ENCODE results near the gene KIAA1549. TPM values are rescaled to one million over a fixed set of nuclear protein-coding genes. Genes with fewer than 3 reads are reported as not detected.
"Not testable (repeated sequence)": the region's sequence is repeated elsewhere in the genome, so short reads cannot be mapped to it uniquely, and the experiment has no call there.

Gene KIAA1549
- total and polyA plus RNA-seq, 4 donors: 0.83 to 5.8 (median 3.6) TPM

DNA sequence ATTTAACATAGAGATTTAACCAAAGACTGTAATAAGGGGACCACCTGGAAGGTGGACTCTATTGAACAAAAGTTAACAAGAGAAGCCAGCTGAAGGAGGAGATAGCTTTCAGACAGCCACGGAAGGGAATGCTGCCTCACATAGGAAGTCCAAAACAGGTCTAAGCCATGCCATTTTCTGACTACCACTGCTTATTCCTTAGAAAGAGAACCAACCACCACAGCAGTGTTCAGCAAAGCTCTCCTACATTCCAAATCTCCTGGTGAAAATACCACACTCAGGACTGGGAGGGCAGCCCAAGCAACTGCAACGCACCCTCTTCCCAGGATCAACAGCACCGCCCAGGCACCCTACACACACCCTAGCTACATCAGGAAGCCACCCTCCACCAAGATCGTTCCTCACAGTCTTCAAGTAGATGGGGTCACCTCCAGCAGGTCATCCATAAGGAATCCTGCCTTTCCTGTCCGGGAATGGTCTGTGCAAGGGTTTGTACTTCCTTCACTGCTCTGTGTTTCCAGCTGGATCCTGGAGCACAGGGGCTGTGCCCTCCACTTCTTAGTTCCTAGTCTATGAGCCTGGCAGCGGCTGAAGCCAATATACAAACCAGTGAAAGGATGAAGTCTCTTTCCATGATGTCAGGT, 2.5 kb downstream of the KIAA1549 start:
- Histone ChIP-seq H3K36me3 (ENCODE audit: control insufficient read depth in 4 of 4, insufficient read depth in 4 of 4, low read length in 4 of 4) (no peaks in the 10 kb centered on the region), H3K4me1 (ENCODE audit: control insufficient read depth in 5 of 5, insufficient read depth in 5 of 5, low read length in 5 of 5) (peaks cover 0 to 24% (median 13%) of the 10 kb centered on the region in 5 donors), H3K27ac (ENCODE audit: low read depth in 1 of 2, low read length in 1 of 2) (no peak overlapping the region), H3K4me3 (no peak overlapping the region), H3K9ac (ENCODE audit: insufficient read depth in 1 of 2, low read length in 2 of 2) (peak overlapping the region in 1 of 2 donors; percentile 26), H3K9me3 (ENCODE audit: control insufficient read depth in 4 of 4, insufficient read depth in 3 of 4, low read length in 3 of 4) (no peaks in the 10 kb centered on the region), H3K27me3 (ENCODE audit: control insufficient read depth in 3 of 3, insufficient read depth in 3 of 3, low read length in 2 of 3) (no peaks in the 10 kb centered on the region)
- ATAC-seq (ENCODE audit: insufficient read depth, low FRiP score) (no peak), DNase-seq (no peak)
- TF ChIP-seq, protein P1, sequence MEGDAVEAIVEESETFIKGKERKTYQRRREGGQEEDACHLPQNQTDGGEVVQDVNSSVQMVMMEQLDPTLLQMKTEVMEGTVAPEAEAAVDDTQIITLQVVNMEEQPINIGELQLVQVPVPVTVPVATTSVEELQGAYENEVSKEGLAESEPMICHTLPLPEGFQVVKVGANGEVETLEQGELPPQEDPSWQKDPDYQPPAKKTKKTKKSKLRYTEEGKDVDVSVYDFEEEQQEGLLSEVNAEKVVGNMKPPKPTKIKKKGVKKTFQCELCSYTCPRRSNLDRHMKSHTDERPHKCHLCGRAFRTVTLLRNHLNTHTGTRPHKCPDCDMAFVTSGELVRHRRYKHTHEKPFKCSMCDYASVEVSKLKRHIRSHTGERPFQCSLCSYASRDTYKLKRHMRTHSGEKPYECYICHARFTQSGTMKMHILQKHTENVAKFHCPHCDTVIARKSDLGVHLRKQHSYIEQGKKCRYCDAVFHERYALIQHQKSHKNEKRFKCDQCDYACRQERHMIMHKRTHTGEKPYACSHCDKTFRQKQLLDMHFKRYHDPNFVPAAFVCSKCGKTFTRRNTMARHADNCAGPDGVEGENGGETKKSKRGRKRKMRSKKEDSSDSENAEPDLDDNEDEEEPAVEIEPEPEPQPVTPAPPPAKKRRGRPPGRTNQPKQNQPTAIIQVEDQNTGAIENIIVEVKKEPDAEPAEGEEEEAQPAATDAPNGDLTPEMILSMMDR (IDR thresholded peaks at IDR 0.05; ENCODE audit: control extremely low read depth, extremely low read depth): no peak
- 80 to 84% methylated on average over 6 of the region's 6 CpGs for WGBS, 2 donors

DNA sequence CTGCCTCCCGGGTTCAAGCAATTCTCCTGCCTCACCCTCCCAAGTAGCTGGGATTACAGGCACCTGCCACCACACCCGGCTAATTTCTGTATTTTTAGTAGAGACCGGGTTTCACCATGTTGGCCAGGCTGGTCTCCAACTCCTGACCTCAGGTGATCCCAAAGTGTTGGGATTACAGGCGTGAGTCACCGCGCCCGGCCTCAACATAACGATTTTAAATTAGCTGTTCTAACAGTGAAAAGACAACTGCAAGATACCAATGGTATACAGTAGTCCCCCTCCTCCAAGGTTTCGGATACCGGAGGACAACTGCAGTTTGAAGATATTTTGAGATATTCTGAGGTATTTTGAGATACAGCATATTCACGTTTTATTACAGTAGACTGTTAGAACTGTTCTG, 5.0 kb downstream of the KIAA1549 start:
- not testable (repeated sequence) for H3K36me3 ChIP-seq (ENCODE audit: control insufficient read depth in 4 of 4, insufficient read depth in 4 of 4, low read length in 4 of 4); ATAC-seq (ENCODE audit: insufficient read depth, low FRiP score); H3K9ac ChIP-seq (ENCODE audit: insufficient read depth in 1 of 2, low read length in 2 of 2); H3K9me3 ChIP-seq (ENCODE audit: control insufficient read depth in 4 of 4, insufficient read depth in 3 of 4, low read length in 3 of 4); H3K27ac ChIP-seq (ENCODE audit: low read depth in 1 of 2, low read length in 1 of 2); H3K27me3 ChIP-seq (ENCODE audit: control insufficient read depth in 3 of 3, insufficient read depth in 3 of 3, low read length in 2 of 3); DNase-seq; H3K4me3 ChIP-seq
- H3K4me1 ChIP-seq (ENCODE audit: control insufficient read depth in 5 of 5, insufficient read depth in 5 of 5, low read length in 5 of 5): peaks cover 0 to 24% (median 14%) of the 10 kb centered on the region in 5 donors
- 84 to 87% methylated on average over 11 of the region's 11 CpGs for WGBS, 2 donors

DNA sequence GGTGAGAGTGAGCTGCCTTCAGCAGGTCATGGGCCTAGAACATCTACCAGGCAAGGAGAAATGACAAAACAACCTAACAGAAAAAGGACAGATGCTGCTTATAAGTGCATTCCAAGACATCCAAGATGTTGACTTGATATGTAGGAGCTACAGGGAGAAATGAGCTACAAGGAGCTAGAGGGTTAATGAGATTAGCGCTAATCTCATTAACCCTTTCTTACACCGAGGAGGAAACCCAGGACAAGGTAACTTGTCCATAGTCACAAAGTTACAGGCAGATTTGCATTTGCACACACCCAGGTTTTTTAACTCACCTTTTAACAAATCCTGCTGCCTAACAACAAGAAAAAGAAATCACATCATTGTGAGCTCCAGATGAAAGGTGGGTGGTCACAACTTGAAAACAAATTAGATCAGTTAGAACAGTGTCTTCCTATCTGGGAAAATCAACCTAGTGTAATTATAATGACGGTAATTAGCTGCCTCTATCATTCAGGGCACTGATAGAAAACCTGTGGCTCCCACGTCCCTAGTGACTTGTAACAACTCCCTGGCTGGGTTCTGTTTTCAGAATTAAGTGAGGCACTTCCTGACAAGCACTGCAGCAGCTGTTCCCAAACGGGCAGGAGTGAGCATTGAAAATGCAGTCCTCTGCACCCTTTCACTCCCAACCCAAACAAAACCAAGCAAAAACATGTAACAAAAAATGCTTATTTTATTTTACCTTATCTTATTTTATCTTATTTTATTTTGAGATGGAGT, 5.7 kb downstream of the KIAA1549 start:
- no peak overlapping the region for H3K27ac ChIP-seq (ENCODE audit: low read depth in 1 of 2, low read length in 1 of 2)
- TF ChIP-seq, protein P1 (IDR thresholded peaks at IDR 0.05; ENCODE audit: control extremely low read depth, extremely low read depth): no peak
- no peaks in the 10 kb centered on the region for H3K9me3 ChIP-seq (ENCODE audit: control insufficient read depth in 4 of 4, insufficient read depth in 3 of 4, low read length in 3 of 4)
- no peak overlapping the region for H3K4me3 ChIP-seq
- H3K36me3 ChIP-seq (ENCODE audit: control insufficient read depth in 4 of 4, insufficient read depth in 4 of 4, low read length in 4 of 4): no peaks in the 10 kb centered on the region
- DNase-seq (peak; percentile 44 to 73 (median 66)), ATAC-seq (ENCODE audit: insufficient read depth, low FRiP score) (no peak)
- peaks cover 0 to 27% (median 18%) of the 10 kb centered on the region in 5 donors for H3K4me1 ChIP-seq (ENCODE audit: control insufficient read depth in 5 of 5, insufficient read depth in 5 of 5, low read length in 5 of 5)
- H3K27me3 ChIP-seq (ENCODE audit: control insufficient read depth in 3 of 3, insufficient read depth in 3 of 3, low read length in 2 of 3): no peaks in the 10 kb centered on the region
- 53 to 55% methylated on average over 5 of the region's 5 CpGs for WGBS, 2 donors
- no peak overlapping the region for H3K9ac ChIP-seq (ENCODE audit: insufficient read depth in 1 of 2, low read length in 2 of 2)

DNA sequence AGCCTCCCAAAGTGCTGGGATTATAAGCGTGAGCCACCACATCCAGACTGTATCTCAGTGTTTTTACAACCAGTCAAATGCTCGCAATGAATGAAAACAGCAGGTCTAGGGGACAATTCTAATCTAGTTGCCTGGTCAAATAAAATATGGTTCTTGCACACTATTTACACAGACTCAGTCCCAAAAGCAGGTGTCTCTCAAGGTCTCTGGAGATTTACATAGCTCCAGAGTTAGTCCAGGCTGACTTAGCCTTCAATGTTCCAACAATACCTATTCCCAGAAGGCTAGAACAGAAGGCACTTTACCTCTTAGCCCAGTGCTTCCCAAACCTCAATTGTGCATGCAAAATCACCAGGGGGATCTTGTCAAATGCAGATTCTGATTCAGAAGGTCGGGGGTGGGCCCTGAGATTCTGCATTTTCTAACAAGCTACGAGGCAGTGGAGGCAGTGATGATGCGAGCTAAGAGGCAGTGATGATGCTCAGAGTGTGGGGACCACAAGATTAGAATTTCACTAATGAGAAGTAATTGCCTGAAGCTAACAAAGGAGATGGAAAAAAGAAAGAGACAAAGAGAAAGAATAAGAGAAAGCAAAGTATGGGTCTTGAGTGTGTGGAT, 6.4 kb downstream of the KIAA1549 start:
- TF ChIP-seq, protein P1 (IDR thresholded peaks at IDR 0.05; ENCODE audit: control extremely low read depth, extremely low read depth): no peak
- H3K4me3 ChIP-seq: no peak overlapping the region
- no peaks in the 10 kb centered on the region for H3K36me3 ChIP-seq (ENCODE audit: control insufficient read depth in 4 of 4, insufficient read depth in 4 of 4, low read length in 4 of 4)
- 82 to 90% methylated on average over 5 of the region's 5 CpGs for WGBS, 2 donors
- peaks cover 0 to 23% (median 11%) of the 10 kb centered on the region in 5 donors for H3K4me1 ChIP-seq (ENCODE audit: control insufficient read depth in 5 of 5, insufficient read depth in 5 of 5, low read length in 5 of 5)
- DNase-seq: no peak
- ATAC-seq (ENCODE audit: insufficient read depth, low FRiP score): no peak
- H3K9me3 ChIP-seq (ENCODE audit: control insufficient read depth in 4 of 4, insufficient read depth in 3 of 4, low read length in 3 of 4): no peaks in the 10 kb centered on the region
- no peak overlapping the region for H3K9ac ChIP-seq (ENCODE audit: insufficient read depth in 1 of 2, low read length in 2 of 2)
- H3K27me3 ChIP-seq (ENCODE audit: control insufficient read depth in 3 of 3, insufficient read depth in 3 of 3, low read length in 2 of 3): no peaks in the 10 kb centered on the region
- H3K27ac ChIP-seq (ENCODE audit: low read depth in 1 of 2, low read length in 1 of 2): no peak overlapping the region
